ENCODE measurements around the gene TIAM2.

DNA sequence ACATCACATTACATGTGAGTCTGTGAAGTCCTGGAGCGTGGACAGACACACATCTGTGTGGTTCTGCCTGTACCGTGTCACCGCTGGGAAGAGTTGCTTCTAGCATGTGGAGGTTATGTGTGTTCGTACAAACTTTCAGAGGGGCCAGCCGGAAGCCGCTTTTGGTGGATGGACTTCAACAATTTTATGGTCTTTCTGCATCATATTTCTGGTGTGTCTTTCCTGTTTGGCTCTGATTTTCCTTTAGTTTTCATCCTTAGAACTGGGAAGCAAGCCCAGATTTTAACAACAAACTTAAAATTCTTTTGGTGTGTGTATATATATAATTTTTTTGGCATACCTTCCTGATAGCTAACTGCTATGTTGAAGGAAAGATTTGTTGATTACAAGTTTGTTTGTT lies 71.2 kb downstream of the TIAM2 start:
- TF ChIP-seq, protein P1, sequence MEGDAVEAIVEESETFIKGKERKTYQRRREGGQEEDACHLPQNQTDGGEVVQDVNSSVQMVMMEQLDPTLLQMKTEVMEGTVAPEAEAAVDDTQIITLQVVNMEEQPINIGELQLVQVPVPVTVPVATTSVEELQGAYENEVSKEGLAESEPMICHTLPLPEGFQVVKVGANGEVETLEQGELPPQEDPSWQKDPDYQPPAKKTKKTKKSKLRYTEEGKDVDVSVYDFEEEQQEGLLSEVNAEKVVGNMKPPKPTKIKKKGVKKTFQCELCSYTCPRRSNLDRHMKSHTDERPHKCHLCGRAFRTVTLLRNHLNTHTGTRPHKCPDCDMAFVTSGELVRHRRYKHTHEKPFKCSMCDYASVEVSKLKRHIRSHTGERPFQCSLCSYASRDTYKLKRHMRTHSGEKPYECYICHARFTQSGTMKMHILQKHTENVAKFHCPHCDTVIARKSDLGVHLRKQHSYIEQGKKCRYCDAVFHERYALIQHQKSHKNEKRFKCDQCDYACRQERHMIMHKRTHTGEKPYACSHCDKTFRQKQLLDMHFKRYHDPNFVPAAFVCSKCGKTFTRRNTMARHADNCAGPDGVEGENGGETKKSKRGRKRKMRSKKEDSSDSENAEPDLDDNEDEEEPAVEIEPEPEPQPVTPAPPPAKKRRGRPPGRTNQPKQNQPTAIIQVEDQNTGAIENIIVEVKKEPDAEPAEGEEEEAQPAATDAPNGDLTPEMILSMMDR (IDR thresholded peaks at IDR 0.05) = no peak
- no peak for TF ChIP-seq POLR2A (IDR thresholded peaks at IDR 0.05)

Data from tibial nerve (tissue), 3 donors.